ENCODE measurements around the gene KRTAP20-4. TPM values are rescaled to one million over a fixed set of nuclear protein-coding genes. Genes with fewer than 3 reads are reported as not detected.

KRTAP20-4 gene
- not detected in 2 replicates for total RNA-seq (2014; rRNA removed; shearing (Covaris generic); ENCODE audit: low replicate concordance)

- no peaks in the 10 kb centered on the region for H4K20me1 ChIP-seq (ENCODE audit: insufficient read depth, low read depth, low read length)
- H3K27me3 ChIP-seq (ENCODE audit: low read length): no peaks in the 10 kb centered on the region
- H3K9me3 ChIP-seq (ENCODE audit: low read length): peaks cover 14% of the 10 kb centered on the region
- no peaks in the 10 kb centered on the region for H3K4me1 ChIP-seq (ENCODE audit: low read length)
- H3K79me2 ChIP-seq (ENCODE audit: low read length): no peaks in the 10 kb centered on the region
- H3K9ac ChIP-seq (ENCODE audit: low read length): no peak within 1 kb of the TSS
- no peak for DNase-seq
- no peaks in the 10 kb centered on the region for H3K9me2 ChIP-seq (replicated peaks; ENCODE audit: insufficient read depth, low read length)
- no peak within 1 kb of the TSS for H2AFZ ChIP-seq (ENCODE audit: low read length)
- no peaks in the 10 kb centered on the region for H3K36me3 ChIP-seq (ENCODE audit: insufficient read depth, low read length)
- no peak within 1 kb of the TSS for H3K27ac ChIP-seq (ENCODE audit: low read length)
- no peak within 1 kb of the TSS for H3K4me2 ChIP-seq (ENCODE audit: low read depth, low read length, poor library complexity, severe bottlenecking)
- no peak within 1 kb of the TSS for H3K4me3 ChIP-seq (ENCODE audit: low read length)
These were observed at the start of gene KRTAP20-4 for GRCh38 chr21:30620522-30620921. Gene KRTAP20-4, plus strand, starts transcription at chr21:30620627.

- H3K9ac ChIP-seq (ENCODE audit: low read length): no peak overlapping the region
- H3K9me2 ChIP-seq (replicated peaks; ENCODE audit: insufficient read depth, low read length): no peaks in the 10 kb centered on the region
- DNase-seq: no peak
- H3K79me2 ChIP-seq (ENCODE audit: low read length): no peaks in the 10 kb centered on the region
- no peaks in the 10 kb centered on the region for H3K36me3 ChIP-seq (ENCODE audit: insufficient read depth, low read length)
- H4K20me1 ChIP-seq (ENCODE audit: insufficient read depth, low read depth, low read length): no peaks in the 10 kb centered on the region
- H2AFZ ChIP-seq (ENCODE audit: low read length): no peak overlapping the region
- H3K4me1 ChIP-seq (ENCODE audit: low read length): no peaks in the 10 kb centered on the region
- H3K9me3 ChIP-seq (ENCODE audit: low read length): peaks cover 6% of the 10 kb centered on the region
- no peaks in the 10 kb centered on the region for H3K27me3 ChIP-seq (ENCODE audit: low read length)
- no peak overlapping the region for H3K4me3 ChIP-seq (ENCODE audit: low read length)
- no peak overlapping the region for H3K27ac ChIP-seq (ENCODE audit: low read length)
- H3K4me2 ChIP-seq (ENCODE audit: low read depth, low read length, poor library complexity, severe bottlenecking): no peak overlapping the region
These were observed 42.7 kb upstream of the KRTAP20-4 start for GRCh38 chr21:30577766-30578165.

GRCh38 chr21:30579346-30579745 is 41.1 kb upstream of the KRTAP20-4 start:
- peaks cover 3% of the 10 kb centered on the region for H3K9me3 ChIP-seq (ENCODE audit: low read length)
- H3K4me3 ChIP-seq (ENCODE audit: low read length): no peak overlapping the region
- H3K4me1 ChIP-seq (ENCODE audit: low read length): no peaks in the 10 kb centered on the region
- DNase-seq: no peak
- no peak overlapping the region for H3K4me2 ChIP-seq (ENCODE audit: low read depth, low read length, poor library complexity, severe bottlenecking)
- H3K79me2 ChIP-seq (ENCODE audit: low read length): no peaks in the 10 kb centered on the region
- H3K9ac ChIP-seq (ENCODE audit: low read length): no peak overlapping the region
- H3K36me3 ChIP-seq (ENCODE audit: insufficient read depth, low read length): no peaks in the 10 kb centered on the region
- H3K27ac ChIP-seq (ENCODE audit: low read length): no peak overlapping the region
- H2AFZ ChIP-seq (ENCODE audit: low read length): no peak overlapping the region
- no peaks in the 10 kb centered on the region for H3K9me2 ChIP-seq (replicated peaks; ENCODE audit: insufficient read depth, low read length)
- no peaks in the 10 kb centered on the region for H4K20me1 ChIP-seq (ENCODE audit: insufficient read depth, low read depth, low read length)
- no peaks in the 10 kb centered on the region for H3K27me3 ChIP-seq (ENCODE audit: low read length)

GRCh38 chr21:30580132-30580531 is 40.3 kb upstream of the KRTAP20-4 start:
- Histone ChIP-seq H3K9ac (ENCODE audit: low read length) (no peak overlapping the region), H3K27ac (ENCODE audit: low read length) (no peak overlapping the region), H3K36me3 (ENCODE audit: insufficient read depth, low read length) (no peaks in the 10 kb centered on the region), H2AFZ (ENCODE audit: low read length) (no peak overlapping the region), H3K4me2 (ENCODE audit: low read depth, low read length, poor library complexity, severe bottlenecking) (no peak overlapping the region), H3K9me2 (replicated peaks; ENCODE audit: insufficient read depth, low read length) (no peaks in the 10 kb centered on the region), H3K79me2 (ENCODE audit: low read length) (no peaks in the 10 kb centered on the region), H3K4me1 (ENCODE audit: low read length) (no peaks in the 10 kb centered on the region), H3K4me3 (ENCODE audit: low read length) (no peak overlapping the region), H3K9me3 (ENCODE audit: low read length) (peaks cover 4% of the 10 kb centered on the region), H3K27me3 (ENCODE audit: low read length) (no peaks in the 10 kb centered on the region), H4K20me1 (ENCODE audit: insufficient read depth, low read depth, low read length) (no peaks in the 10 kb centered on the region)
- DNase-seq: no peak

- Histone ChIP-seq H3K9me2 (replicated peaks; ENCODE audit: insufficient read depth, low read length) (no peaks in the 10 kb centered on the region), H3K27me3 (ENCODE audit: low read length) (no peaks in the 10 kb centered on the region), H3K27ac (ENCODE audit: low read length) (no peak overlapping the region)
These were observed 37.6 kb upstream of the KRTAP20-4 start for GRCh38 chr21:30582870-30583269.

GRCh38 chr21:30590297-30590696 is 30.1 kb upstream of the KRTAP20-4 start, which contains the start of gene KRTAP22-2:
Gene KRTAP22-2, minus strand, starts transcription at chr21:30590397.
- no peak within 1 kb of the TSS for H3K9ac ChIP-seq (ENCODE audit: low read length)

More at GRCh38 chr21:30582870-30583269, 37.6 kb upstream of the KRTAP20-4 start:
- Histone ChIP-seq H3K9ac (ENCODE audit: low read length) (no peak overlapping the region), H2AFZ (ENCODE audit: low read length) (no peak overlapping the region), H3K4me1 (ENCODE audit: low read length) (no peaks in the 10 kb centered on the region), H3K4me2 (ENCODE audit: low read depth, low read length, poor library complexity, severe bottlenecking) (no peak overlapping the region), H3K9me3 (ENCODE audit: low read length) (peaks cover 12% of the 10 kb centered on the region), H3K79me2 (ENCODE audit: low read length) (no peaks in the 10 kb centered on the region), H4K20me1 (ENCODE audit: insufficient read depth, low read depth, low read length) (no peaks in the 10 kb centered on the region), H3K4me3 (ENCODE audit: low read length) (no peak overlapping the region), H3K36me3 (ENCODE audit: insufficient read depth, low read length) (no peaks in the 10 kb centered on the region)
- DNase-seq: no peak

GRCh38 chr21:30592140-30592539 is 28.3 kb upstream of the KRTAP20-4 start, which contains the start of gene KRTAP6-3:
Gene KRTAP6-3, plus strand, starts transcription at chr21:30592440. Its CDS starts 6 bp downstream, at chr21:30592446.
- H3K4me1 ChIP-seq (ENCODE audit: low read length): no peaks in the 10 kb centered on the region
- H3K9ac ChIP-seq (ENCODE audit: low read length): no peak within 1 kb of the TSS
- no peak for DNase-seq
- no peaks in the 10 kb centered on the region for H3K36me3 ChIP-seq (ENCODE audit: insufficient read depth, low read length)
- H3K4me3 ChIP-seq (ENCODE audit: low read length): no peak within 1 kb of the TSS
- H3K9me3 ChIP-seq (ENCODE audit: low read length): peaks cover 19% of the 10 kb centered on the region
- no peaks in the 10 kb centered on the region for H3K79me2 ChIP-seq (ENCODE audit: low read length)
- no peak within 1 kb of the TSS for H3K27ac ChIP-seq (ENCODE audit: low read length)
- H3K9me2 ChIP-seq (replicated peaks; ENCODE audit: insufficient read depth, low read length): no peaks in the 10 kb centered on the region
- H3K4me2 ChIP-seq (ENCODE audit: low read depth, low read length, poor library complexity, severe bottlenecking): no peak within 1 kb of the TSS
- no peaks in the 10 kb centered on the region for H3K27me3 ChIP-seq (ENCODE audit: low read length)
- no peaks in the 10 kb centered on the region for H4K20me1 ChIP-seq (ENCODE audit: insufficient read depth, low read depth, low read length)
- H2AFZ ChIP-seq (ENCODE audit: low read length): no peak within 1 kb of the TSS

More at GRCh38 chr21:30590297-30590696, 30.1 kb upstream of the KRTAP20-4 start, which contains the start of gene KRTAP22-2:
- no peaks in the 10 kb centered on the region for H3K27me3 ChIP-seq (ENCODE audit: low read length)
- no peaks in the 10 kb centered on the region for H3K36me3 ChIP-seq (ENCODE audit: insufficient read depth, low read length)
- no peak within 1 kb of the TSS for H3K4me3 ChIP-seq (ENCODE audit: low read length)
- no peak for DNase-seq
- H3K27ac ChIP-seq (ENCODE audit: low read length): no peak within 1 kb of the TSS
- H4K20me1 ChIP-seq (ENCODE audit: insufficient read depth, low read depth, low read length): no peaks in the 10 kb centered on the region
- H3K9me2 ChIP-seq (replicated peaks; ENCODE audit: insufficient read depth, low read length): no peaks in the 10 kb centered on the region
- no peak within 1 kb of the TSS for H3K4me2 ChIP-seq (ENCODE audit: low read depth, low read length, poor library complexity, severe bottlenecking)
- H3K4me1 ChIP-seq (ENCODE audit: low read length): no peaks in the 10 kb centered on the region
- peaks cover 23% of the 10 kb centered on the region; the same call in 1 of the 2 replicates for H3K9me3 ChIP-seq (ENCODE audit: low read length)
- no peaks in the 10 kb centered on the region for H3K79me2 ChIP-seq (ENCODE audit: low read length)
- H2AFZ ChIP-seq (ENCODE audit: low read length): no peak within 1 kb of the TSS

- Histone ChIP-seq H3K27me3 (ENCODE audit: low read length) (no peaks in the 10 kb centered on the region), H3K4me1 (ENCODE audit: low read length) (no peaks in the 10 kb centered on the region), H3K79me2 (ENCODE audit: low read length) (no peaks in the 10 kb centered on the region), H3K27ac (ENCODE audit: low read length) (no peak within 1 kb of the TSS), H3K4me3 (ENCODE audit: low read length) (no peak within 1 kb of the TSS), H3K9ac (ENCODE audit: low read length) (no peak within 1 kb of the TSS), H3K36me3 (ENCODE audit: insufficient read depth, low read length) (no peaks in the 10 kb centered on the region), H3K9me2 (replicated peaks; ENCODE audit: insufficient read depth, low read length) (no peaks in the 10 kb centered on the region), H4K20me1 (ENCODE audit: insufficient read depth, low read depth, low read length) (no peaks in the 10 kb centered on the region), H3K9me3 (ENCODE audit: low read length) (peaks cover 16% of the 10 kb centered on the region), H3K4me2 (ENCODE audit: low read depth, low read length, poor library complexity, severe bottlenecking) (no peak within 1 kb of the TSS), H2AFZ (ENCODE audit: low read length) (no peak within 1 kb of the TSS)
- DNase-seq: no peak
These were observed 21.6 kb upstream of the KRTAP20-4 start, which contains the start of gene KRTAP6-2 for GRCh38 chr21:30598802-30599201. Gene KRTAP6-2, minus strand, starts transcription at chr21:30598902. Its CDS starts 28 bp downstream, at chr21:30598874.

All from Karpas-422 (cell line).